Stimulated activated CD8-positive, alpha-beta memory T cell treated with anti-CD3 and anti-CD28 coated beads, Interleukin-4, amount 100 ng/mL, for 1 hour (primary cell): Measurements from ENCODE around the gene MED13L.

ENCODE experiments used
- DNase-seq, 2 donors: peaks; one replicate each; pipeline ENCODE4 v3.0.0-alpha.2; 2020; ENCODE audit warnings: low read depth in 2 of 2, low spot score in 1 of 2

The MED13L gene

GRCh38 chr12:116026768-116027550 is 250.5 kb downstream of the MED13L start:
- DNase-seq: no peak

- no peak for DNase-seq
Measured at GRCh38 chr12:116026346-116026745, 251.1 kb downstream of the MED13L start.

- no peak for DNase-seq
Measured at GRCh38 chr12:116024769-116025168, 252.7 kb downstream of the MED13L start.

GRCh38 chr12:116019415-116019814 is 258.1 kb downstream of the MED13L start:
- no peak for DNase-seq

GRCh38 chr12:116018282-116018681 is 259.2 kb downstream of the MED13L start:
- no peak for DNase-seq

- no peak for DNase-seq
Measured at GRCh38 chr12:116015525-116015924, 262.0 kb downstream of the MED13L start.

- no peak for DNase-seq
Measured at GRCh38 chr12:116012757-116013156, 264.7 kb downstream of the MED13L start.

GRCh38 chr12:116011217-116011616 is 266.3 kb downstream of the MED13L start:
- no peak for DNase-seq

- DNase-seq: no peak
Measured at GRCh38 chr12:116010467-116010866, 267.0 kb downstream of the MED13L start.

GRCh38 chr12:116009805-116010204 is 267.7 kb downstream of the MED13L start:
- no peak for DNase-seq

GRCh38 chr12:116006141-116006540 is 271.4 kb downstream of the MED13L start:
- no peak for DNase-seq

- DNase-seq: no peak
Measured at GRCh38 chr12:116002890-116003536, 274.5 kb downstream of the MED13L start.

GRCh38 chr12:116000252-116000651 is 277.2 kb downstream of the MED13L start:
- DNase-seq: no peak

- DNase-seq: no peak
Measured at GRCh38 chr12:115999582-115999981, 277.9 kb downstream of the MED13L start.

GRCh38 chr12:115998794-115999478 is 278.6 kb downstream of the MED13L start:
- DNase-seq: no peak

- no peak for DNase-seq
Measured at GRCh38 chr12:115998119-115998633, 279.3 kb downstream of the MED13L start.

- no peak for DNase-seq
Measured at GRCh38 chr12:115993737-115994136, 283.8 kb downstream of the MED13L start.

- DNase-seq: no peak
Measured at GRCh38 chr12:115990241-115990640, 287.3 kb downstream of the MED13L start.

- DNase-seq: no peak
Measured at GRCh38 chr12:115988625-115989563, 288.6 kb downstream of the MED13L start.

- DNase-seq: no peak
Measured at GRCh38 chr12:115988212-115988611, 289.3 kb downstream of the MED13L start.

- DNase-seq: no peak
Measured at GRCh38 chr12:115984616-115985015, 292.9 kb downstream of the MED13L start.
